Stimulated activated CD4-positive, alpha-beta T cell treated with anti-CD3 and anti-CD28 coated beads, Interleukin-12 subunit alpha, Interleukin-12 subunit beta, amount 100 ng/mL, for 48 hours (primary cell): Measurements from ENCODE around the gene ATP10A.
"Not testable (repeated sequence)": the region's sequence is repeated elsewhere in the genome, so short reads cannot be mapped to it uniquely, and the experiment has no call there.

Experiments
- DNase-seq, 3 donors: peaks; one replicate each; pipeline ENCODE4 v3.0.0-alpha.2; 2020; ENCODE audit warnings: low read depth in 2 of 3, low spot score in 1 of 3

Gene ATP10A

GRCh38 chr15:25883463-25884259, 20.5 kb upstream of the ATP10A start:
- DNase-seq = no peak

- DNase-seq = no peak
These were observed 19.3 kb upstream of the ATP10A start for GRCh38 chr15:25882466-25882865.

DNA sequence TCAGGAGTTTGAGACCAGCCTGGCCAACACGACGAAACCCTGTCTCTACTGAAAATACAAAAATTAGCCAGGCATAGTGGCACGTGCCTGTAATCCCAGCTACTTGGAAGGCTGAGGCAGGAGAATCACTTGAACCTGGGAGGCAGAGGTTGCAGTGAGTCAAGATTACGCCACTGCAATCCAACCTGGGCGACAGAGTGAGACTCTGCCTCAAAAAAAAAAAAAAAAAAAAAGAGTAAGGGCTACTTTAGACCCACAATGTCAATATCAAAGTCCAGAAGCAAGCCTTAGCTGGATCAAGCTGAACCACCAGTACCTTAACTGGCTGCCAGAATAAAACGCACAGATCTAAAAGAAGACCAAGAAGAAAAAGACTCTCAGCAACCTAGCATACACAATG, 17.8 kb upstream of the ATP10A start:
- not testable (repeated sequence) for DNase-seq

DNA sequence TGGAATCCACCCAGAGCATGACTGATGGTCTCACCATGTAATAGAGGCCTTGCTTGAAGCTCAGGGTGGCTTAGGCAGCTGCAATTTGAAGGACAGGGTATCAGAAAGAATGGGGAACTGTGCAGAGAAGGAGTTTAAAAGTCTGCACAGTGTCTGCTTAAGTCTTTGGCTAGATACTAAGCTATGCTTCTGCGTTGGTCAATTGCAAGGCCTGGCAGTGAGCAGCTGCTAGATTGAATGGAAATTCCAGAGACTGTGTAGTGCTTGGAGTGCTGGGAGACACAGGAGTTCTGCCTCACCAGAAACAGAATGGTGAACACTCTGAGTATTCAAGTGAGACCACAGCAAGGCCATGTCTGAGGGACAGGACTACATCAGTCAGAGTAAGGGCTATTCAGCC, 17.3 kb upstream of the ATP10A start:
- no peak for DNase-seq

GRCh38 chr15:25879438-25879837, 16.3 kb upstream of the ATP10A start:
- no peak for DNase-seq

GRCh38 chr15:25877681-25878080, 14.6 kb upstream of the ATP10A start:
- DNase-seq = no peak

DNA sequence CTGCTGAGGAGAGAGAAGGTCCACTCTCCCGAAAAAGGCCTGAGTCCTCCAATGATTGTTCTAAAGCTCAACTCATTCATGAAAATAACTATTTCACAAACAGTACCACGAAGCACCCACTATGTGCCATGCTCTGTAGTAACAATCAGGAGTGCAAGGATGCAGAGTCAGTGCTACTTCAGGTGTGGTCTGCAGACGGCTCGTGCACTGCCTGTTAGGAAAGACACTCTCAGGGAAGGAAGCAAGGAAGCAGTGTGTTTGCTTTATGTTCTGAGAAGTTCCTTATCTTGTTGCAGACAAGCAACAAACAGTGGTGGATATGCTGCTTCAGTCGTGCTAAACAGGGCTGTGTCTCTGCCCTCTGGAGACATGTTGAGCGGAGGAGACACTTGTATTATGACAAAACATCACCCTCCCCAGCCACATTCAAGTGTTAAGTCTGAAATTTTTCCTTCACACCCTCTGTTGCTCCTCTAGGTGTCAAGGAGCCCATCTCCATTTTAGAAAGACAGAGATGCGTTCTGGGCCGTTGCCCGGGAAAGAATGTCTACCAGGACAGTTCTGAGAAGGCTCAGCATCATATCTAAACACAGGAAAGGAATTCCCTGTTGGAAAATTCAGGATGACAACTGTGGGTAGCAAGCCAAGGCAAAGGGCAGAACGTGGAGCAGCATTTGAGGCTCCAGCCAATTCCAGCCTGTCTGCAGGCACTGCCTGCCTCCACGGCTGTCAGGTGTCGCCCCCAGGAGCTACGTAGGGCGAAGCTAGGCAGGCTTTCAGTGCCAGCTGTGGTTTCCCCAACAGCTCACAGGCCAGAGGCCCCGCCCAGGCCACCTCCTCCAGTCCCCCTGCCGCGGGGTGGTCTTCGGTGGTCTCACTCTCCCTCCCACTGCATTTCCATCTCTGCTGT, 13.4 kb upstream of the ATP10A start:
- no peak for DNase-seq

GRCh38 chr15:25875566-25875965, 12.4 kb upstream of the ATP10A start:
- no peak for DNase-seq

- no peak for DNase-seq
These were observed 11.3 kb upstream of the ATP10A start for GRCh38 chr15:25874379-25874778.

GRCh38 chr15:25871403-25871802, 8.3 kb upstream of the ATP10A start:
- no peak for DNase-seq

DNA sequence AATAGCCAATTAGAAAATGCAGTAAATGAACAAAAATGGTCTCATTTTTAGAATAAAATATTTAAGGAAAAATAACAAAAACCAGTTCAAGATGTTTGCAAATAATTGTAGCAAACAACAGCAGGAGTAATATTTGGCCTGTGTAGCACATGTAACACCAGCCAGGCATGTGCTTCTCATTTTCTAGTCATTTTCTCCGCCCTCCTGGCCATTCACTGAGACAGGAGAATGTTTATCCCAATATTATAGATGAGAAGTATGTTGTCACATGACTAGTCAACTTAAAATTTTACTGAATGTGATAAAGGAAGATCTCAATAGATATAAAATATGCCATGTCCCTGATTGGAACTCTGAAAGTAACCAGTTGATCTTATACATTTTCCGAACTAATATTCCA, 7.8 kb upstream of the ATP10A start:
- DNase-seq = no peak

DNA sequence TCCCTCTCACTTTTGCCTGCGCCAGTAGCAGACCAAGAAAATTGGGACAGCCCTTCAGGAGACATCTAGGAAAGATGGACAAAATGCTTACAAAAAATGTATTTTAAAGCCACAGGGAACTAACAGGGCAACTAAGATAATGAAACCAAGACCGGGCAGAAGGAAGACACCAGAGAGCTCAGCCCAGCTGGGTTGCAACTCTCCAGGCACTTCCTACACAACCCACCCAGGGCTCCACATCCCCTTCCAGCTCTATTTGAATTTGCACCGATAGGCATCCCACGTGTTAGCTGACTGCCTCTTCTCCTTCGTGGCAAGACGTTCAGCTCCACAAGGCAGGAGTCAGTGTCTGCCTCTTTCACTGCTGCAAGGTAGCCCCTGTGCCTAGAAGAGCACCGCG, 6.6 kb upstream of the ATP10A start:
- no peak for DNase-seq

GRCh38 chr15:25866874-25867273, 3.7 kb upstream of the ATP10A start:
- DNase-seq = no peak

GRCh38 chr15:25866251-25866650, 3.1 kb upstream of the ATP10A start:
- DNase-seq = no peak

DNA sequence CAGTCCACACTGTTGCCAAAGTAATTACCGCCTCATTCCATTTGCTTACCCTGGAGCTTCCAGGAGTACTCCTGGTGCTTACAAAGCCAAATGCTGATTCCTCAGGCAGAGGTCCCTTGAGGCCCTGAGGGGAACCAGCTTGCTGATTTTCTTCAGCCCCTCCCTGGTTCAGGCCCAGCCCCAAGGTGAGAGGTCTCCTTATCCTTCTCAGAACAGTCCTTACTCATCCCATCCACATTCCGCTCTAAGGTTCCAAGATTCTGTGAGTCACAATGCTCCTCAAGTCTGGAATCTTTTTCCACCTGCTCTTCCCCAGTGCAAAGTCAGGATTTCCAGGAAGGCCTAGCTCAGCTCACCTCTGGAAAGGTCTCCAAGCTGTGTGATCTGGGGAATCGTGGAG, 1.8 kb upstream of the ATP10A start:
- no peak for DNase-seq

DNA sequence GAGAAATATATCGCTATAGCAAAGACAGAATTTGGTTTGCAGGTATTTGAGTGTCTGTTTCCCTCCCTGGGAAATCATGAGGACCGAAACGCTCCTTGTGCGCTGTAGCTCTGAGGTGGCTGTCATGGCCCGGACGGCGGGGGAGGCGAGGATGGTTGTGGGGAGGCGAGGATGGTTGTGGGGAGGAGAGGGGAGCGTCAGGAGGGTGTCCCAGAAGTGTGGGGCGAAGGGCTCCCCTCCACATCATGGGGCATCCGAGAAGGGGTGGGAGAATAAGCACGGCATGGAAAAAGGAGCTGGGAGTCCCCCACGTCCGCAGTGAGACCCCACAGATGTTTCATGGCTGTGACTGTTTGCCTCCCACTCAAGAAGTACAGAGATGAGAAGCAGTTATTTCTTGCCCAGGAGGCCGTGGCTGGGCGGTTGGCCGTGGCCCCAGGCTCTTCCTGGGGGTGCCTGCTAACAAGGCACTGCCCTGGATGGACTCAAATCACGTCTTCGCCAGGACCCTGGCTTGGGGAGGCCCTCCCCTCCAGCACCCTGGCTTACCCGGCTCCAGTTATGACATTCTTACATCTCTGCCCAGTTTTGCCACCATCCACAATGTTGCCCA, 947 bp upstream of the ATP10A start:
- DNase-seq = no peak

DNA sequence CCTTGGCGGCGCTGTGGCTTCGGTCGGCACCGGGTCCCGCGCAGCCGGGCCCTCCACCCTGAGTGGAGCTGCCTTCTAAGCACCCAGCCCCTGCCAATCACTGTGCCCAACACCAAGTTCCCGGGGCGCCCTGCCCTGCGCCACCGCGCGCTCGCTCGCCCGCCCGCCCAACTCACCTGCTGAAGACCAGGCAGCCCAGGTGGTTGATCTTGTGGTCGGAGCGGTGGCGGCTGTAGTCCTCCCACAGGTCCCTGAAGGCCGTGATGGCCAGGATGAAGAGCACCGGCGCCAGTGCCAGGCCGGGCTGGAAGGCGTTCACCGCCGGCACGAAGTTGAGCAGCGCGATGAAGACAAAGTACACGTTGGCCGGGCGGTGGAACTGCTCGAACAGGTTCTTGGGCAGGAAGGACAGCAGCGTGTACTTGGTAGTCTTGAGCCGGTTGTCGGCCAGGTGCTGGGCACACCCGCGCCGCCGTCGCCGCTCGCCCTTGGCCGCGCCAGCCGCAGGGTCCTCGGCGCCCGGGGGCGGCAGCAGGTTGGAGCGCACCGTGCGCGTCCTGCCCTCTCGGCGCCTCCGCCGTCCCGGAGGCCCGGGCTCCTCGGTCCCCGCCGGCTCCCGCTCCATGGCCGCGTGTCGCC, 536 bp downstream of the ATP10A start:
- DNase-seq = no peak

DNA sequence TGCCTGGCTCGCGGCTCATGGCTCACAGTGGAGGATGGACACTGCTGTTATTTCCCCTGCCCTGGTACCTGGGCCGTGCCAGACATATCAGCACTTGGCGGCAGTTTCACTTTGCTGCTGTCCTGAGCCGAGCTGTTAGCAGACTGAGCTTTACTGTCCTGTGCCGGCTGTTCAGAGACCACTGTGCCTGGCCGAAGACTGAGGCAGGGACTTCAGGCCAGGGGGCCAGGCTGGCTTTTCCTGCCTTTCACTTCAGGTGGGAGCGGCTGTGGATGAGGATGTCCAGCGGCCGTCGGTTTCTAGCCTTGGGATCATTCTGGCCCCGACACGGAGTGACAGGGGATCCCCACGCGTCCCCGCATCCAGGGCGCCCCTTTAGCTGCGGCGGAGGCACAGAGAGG, 1.1 kb downstream of the ATP10A start:
- DNase-seq = no peak

DNA sequence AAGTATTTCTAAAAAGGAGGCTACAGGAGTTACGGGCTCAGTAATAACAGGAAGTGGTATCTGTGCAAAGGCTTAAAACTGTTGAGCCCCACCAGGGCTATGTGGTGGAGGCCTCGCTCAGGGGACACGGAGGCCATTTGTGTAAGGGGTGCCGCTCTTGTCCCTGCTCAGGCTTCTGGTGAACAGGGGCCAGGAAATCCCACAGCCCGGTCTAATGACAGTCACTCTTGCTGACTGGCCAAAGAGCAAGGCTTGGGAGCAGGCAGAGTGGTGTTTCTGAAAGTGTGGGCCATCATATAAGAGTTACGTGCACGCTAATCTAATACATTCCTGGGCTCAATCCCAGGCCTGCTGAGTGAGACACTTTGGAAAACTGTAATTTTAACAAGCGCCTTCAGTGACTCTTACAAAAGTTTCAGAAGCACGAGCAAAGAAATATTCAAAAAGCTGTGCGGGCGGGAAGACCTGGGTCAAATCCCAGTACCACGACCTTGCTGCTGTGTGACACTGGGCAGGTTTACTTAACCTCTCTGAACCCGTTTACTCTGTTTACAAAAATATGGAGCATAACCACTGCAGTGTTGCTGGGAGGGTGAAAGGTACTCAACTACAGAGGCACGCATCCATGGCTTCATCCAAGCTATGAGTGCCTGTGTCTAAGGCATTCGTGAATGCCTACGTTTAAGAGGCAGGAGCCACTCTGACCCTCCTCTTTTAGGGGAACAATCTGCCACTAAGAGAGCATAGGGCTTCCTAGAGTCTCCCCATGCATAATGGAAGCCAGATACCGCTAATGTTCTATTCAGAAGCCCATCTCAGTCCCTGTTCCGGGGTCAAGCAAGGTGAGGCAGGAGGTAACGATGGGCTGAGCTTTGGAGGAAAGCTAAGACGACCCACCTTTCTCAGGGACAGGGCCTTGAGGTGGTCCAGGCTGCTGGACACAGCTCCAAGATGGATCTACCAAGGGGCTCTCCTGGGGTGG, 2.0 kb downstream of the ATP10A start:
- DNase-seq = no peak
